ENCODE results near the gene HHEX.
"Not testable (repeated sequence)": the region's sequence is repeated elsewhere in the genome, so short reads cannot be mapped to it uniquely, and the experiment has no call there.

HHEX gene

DNA sequence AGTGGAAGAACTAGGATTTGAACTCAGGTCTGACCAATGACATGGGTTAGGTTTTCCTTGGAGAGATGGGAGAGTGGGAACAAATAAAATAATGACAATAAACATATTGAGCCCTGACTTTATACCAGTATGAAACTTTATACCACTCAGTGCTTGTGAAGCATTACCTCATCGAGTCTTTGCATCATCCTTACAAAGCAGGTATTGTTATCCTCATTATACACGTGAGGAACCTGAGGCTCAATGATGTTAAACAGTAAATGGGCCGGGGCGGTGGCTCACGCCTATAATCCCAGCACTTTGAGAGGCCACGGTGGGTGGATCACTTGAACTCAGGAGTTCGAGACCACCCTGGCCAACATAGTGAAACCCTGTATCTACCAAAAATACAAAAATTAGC lies 47.7 kb downstream of the HHEX start:
- TF ChIP-seq ZFX (IDR thresholded peaks at IDR 0.05; ENCODE audit: borderline replicate concordance), result no peak
- TF ChIP-seq, protein P1, sequence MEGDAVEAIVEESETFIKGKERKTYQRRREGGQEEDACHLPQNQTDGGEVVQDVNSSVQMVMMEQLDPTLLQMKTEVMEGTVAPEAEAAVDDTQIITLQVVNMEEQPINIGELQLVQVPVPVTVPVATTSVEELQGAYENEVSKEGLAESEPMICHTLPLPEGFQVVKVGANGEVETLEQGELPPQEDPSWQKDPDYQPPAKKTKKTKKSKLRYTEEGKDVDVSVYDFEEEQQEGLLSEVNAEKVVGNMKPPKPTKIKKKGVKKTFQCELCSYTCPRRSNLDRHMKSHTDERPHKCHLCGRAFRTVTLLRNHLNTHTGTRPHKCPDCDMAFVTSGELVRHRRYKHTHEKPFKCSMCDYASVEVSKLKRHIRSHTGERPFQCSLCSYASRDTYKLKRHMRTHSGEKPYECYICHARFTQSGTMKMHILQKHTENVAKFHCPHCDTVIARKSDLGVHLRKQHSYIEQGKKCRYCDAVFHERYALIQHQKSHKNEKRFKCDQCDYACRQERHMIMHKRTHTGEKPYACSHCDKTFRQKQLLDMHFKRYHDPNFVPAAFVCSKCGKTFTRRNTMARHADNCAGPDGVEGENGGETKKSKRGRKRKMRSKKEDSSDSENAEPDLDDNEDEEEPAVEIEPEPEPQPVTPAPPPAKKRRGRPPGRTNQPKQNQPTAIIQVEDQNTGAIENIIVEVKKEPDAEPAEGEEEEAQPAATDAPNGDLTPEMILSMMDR (IDR thresholded peaks at IDR 0.05), result no peak

DNA sequence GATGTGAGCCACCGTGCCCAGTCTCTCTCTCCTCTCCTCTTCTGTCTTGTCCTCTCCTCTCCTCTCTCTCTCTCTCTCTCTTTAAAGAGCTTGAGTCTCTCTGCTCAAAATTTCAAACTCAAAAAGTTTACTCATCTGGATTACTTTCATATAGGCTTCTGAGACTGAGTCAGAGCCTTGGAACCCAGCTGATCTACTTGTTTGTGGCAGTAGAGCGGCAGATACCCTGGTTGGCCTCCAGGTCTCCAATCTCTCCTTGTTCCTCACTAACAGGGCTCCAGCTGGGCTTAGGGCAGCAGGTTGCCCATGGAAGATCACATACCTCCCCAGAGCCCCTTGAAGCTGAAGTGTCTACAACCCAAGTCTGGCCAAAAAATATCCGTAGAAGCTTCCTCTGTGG lies 51.0 kb downstream of the HHEX start:
- TF ChIP-seq ZFX (IDR thresholded peaks at IDR 0.05; ENCODE audit: borderline replicate concordance), result no peak
- TF ChIP-seq, protein P1 (IDR thresholded peaks at IDR 0.05), result no peak
- H3K27ac ChIP-seq, result no peak overlapping the region

More for the DNA sequence above, 47.7 kb downstream of the HHEX start:
- H3K27ac ChIP-seq, result no peak overlapping the region

DNA sequence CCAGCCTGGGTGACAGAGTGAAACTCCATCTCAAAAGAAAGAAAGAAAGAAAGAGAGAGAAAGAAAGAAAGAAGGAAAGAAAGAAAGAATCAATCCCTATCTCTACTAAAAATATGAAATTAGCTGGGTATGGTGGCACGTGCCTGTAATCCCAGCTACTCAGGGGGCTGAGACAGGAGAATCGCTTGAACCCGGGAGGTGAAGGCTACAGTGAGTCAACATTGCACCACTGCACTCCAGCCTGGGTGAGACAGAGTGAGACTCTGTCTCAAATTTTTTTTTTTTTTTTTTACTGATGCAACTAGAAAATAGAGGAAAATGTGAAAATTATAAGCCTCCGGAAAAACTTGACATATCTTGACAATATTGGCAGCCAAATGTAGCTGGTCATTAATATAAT lies 52.0 kb downstream of the HHEX start:
- not testable (repeated sequence) for H3K27ac ChIP-seq

DNA sequence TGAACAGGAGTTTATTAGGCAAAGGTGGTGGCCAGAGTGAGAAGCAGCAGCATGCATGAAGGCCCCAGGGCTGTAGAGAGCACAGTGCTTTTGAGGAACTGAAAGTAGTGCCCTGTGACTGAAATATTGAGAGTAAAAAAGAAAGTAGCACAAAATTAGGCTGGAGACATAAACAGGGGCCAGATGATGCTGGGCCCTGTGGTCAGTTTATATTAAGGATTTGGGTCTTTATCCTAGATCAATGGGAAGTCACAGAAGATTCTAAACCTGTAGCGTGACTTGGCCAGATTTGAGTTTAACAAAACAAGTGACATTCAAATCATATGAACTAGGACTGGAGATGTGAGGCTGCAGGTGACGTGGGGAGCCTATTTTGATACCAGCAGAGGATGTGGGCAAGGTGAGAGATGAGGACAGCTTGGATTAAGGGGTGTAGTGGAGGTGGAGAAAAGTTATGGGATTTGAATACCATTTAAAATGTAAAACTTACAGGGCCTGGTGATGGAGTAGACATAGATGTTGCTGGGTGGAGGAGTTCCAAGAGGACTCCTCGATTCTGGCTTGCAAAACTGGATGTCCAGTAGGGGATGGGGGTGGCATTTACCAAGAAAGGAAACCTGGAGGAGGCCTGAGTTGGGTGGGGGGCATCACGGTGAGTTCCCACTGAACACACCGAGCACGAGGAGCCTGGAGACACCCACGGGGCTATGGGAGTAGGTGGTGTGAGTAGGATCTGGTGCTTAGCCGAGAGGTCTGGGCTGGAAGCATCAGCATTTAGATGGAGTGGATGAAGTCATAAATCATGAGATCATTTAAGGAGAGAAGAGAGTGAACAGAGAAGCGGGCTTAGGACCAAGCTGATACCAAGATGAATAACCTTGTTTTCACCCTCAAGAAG lies 52.8 kb downstream of the HHEX start:
- no peak overlapping the region for H3K27ac ChIP-seq
- TF ChIP-seq, protein P1 (IDR thresholded peaks at IDR 0.05), result no peak
- no peak for TF ChIP-seq ZFX (IDR thresholded peaks at IDR 0.05; ENCODE audit: borderline replicate concordance)

All from 22Rv1 (cell line).